8988T (cell line): Measurements from ENCODE around the gene NELFA.

Experiments
- DNase-seq: peaks from one replicate; pipeline ENCODE4 v3.0.0; 2011

NELFA gene

DNA sequence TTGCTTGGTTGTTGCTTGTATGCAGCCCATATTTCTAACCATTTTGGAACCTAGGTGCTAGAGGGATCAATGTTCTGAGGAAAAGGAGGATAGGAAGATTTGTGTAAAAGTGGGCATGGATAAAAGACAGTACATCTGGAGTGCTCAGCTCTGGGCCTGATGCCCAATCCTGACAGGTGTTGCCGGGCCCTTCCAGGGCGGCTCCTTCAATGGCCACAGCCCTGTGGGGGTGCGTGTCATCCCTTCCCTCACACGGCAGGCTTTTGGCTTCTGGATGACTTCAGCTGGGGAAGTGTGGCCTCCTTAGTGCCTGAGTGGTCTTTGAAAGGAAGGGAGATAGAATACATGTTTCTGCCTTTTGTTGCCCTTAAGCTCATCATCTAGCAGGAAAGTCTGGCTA is 47.2 kb downstream of the NELFA start:
- no peak for DNase-seq

DNA sequence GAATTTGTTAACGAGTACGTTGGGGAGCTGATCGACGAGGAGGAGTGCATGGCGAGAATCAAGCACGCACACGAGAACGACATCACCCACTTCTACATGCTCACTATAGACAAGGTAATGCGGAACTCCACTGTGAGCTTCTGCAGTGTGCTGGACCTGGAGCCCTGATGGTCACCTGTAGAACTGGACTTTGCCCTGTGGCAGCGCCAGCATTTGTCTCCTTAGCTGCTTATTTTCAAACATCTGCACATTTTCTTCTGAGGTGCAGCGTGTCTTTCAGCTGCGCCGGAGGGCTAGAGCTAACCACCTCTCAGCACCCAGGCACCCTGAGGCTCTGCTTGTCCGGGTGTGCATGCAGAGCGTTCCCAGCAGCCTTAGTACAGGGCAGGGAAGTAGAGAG is 47.7 kb downstream of the NELFA start:
- no peak for DNase-seq

DNA sequence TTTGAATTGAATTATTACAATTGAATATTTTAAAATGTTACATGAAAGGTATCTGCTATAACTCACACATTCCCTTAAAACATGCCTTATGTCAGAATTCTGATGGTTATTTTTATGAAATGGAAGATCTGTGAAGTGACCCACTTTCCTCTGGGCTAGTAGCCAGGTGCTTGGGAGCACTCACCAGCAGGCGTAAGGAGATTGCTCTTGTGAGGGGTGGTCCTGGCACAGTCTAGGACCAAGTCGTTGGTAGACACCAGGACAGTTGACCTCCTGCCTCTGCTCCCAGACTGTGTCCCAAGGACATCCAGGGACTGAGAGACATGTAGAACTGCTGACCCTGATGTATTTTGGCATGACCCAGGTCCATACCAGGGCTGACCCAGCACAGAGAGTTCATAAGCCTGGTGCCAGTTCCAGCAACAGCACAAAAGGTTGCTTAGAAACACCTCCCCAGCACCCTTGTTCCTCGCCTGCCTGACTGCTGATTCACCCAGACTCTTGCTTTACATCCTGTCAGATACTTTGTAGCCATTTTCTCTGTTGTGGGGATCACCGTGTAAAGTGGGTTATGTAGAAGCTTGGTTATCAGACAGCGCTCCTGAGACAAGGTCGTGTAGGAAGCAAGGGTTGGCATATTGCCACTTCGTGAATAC is 48.5 kb downstream of the NELFA start:
- no peak for DNase-seq

DNA sequence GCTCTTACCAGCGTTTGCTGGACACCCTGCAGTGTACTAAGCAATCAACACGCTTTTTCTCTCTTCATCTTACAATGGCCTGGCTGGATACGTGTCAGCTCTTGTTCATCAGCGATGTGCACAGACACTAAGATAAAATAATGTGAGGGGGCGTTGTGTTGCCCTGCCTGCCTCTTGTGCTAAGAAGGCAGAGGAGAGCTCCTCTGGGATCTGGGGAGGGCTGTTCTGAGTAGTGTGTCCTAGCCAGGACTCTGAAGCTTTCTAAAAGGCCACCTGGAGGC is 49.7 kb downstream of the NELFA start:
- DNase-seq = no peak

DNA sequence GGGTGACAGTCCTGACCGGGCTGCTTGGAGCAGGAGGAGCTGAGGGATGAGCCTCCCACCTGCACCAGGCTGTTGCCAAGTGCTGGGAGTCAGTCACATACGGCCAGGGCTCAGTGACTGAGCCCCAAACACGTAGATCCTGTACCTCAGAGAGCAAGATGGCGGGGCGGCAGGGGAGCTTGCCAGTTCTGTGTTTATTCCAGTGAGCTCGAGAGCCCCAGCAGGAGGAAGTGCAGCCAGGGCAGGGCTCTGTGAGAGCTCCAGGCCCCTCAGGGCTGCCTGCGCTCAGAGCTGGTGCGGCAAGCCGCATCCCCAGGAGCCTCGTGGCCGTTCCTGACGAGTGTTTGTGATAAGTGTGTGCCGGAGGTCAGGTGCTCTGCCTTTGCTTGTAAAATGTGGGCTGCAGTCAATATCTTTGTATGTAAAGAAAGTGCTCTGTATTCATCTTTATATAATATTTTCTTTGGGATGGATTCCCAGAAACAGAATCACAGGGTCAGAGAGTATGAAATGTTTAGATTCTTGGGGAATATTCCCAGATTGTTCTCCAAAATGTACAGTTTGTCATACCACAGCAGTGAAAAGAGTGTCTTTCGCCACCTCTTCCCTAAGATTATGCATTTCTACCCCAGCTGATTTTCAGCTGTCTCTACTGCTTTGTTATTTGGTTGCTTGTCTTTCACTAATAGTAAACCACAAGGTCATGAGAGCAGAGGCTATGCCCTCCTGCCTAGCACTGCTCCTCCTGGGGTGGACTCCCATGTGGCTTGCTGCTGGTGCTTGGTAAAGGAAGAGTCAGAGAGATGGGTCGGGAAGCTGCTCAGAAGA is 50.3 kb downstream of the NELFA start:
- DNase-seq = no peak

DNA sequence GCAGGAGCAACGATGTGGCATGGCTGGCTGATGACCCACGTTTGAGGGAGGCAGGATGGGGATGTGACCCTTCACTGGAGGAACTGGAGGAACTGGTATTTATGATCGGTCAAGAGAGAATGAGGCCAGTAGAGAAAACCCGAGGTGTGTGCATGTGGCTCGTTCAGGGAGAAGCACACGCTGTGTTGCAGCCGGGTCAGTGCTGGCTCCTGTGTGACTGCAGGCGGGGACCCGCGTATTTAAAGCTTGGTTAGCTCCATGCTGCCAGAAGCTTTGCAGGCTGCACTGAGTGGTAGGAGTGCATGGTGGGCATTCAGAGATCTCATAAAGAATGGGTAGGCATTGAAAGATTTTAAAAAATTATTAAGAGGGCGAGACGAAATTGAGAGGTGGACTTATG is 52.1 kb downstream of the NELFA start:
- no peak for DNase-seq

DNA sequence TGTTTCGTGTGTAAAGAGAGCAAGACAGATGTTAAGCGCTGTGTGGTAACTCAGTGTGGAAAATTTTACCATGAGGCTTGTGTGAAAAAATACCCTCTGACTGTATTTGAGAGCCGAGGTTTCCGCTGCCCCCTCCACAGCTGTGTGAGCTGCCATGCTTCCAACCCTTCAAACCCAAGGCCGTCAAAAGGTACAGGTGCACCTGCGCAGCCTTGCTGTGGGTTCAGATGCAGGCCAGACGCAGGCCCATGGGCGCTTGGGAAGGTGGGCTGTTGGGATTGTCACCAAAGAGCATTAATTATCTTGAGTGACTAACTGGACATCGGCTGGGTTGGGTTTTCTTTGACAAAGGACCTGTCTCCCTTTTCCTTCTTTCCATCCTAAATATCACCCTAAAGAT is 55.4 kb downstream of the NELFA start:
- no peak for DNase-seq

DNA sequence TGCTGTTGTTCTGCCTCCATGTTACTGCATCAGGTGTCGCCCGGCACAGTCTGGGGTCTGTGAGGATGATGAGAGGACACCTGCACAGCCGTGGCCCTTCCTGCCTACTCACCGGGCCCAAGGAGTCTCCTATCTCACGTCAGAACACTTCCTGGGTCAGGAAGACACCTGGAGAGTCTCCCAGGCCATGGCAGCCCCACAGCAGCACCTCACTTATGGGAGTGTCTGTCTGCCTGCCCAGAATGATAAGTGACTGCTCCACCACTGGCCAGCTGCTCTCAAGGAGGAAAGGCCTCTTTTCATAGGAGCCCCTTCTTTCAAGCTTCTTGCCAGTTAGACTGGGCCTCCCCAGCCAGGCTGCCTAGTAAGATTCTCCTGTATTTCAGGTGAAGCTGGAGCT is 56.1 kb downstream of the NELFA start:
- DNase-seq = no peak

DNA sequence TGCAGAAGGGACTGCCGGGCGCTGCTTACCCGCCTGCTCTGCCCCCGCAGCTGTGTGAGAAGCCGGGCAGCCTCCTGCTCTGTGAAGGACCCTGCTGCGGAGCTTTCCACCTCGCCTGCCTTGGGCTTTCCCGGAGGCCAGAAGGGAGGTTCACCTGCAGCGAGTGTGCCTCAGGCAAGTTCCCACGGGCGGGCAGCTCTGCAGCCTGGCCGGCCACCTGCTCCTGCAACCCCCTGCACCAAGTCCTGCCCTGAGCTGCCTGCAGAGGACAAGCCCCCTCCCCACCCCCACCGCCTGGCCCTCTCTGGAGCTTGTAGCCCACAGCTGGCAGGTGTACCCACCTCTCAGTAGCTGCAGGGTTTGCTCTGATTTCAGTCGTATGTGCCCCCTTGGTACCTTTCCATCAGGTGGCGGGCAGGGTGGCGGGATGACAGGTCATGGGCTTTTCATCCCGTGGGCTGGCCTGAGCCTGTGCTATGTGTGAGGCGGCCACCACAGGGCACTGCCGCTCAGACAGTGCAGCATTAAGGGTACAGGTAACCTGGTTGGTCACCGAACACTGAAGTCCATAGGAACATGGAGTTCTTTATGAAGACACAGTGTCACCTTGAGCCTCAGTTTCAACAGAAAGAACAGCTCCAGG is 56.6 kb downstream of the NELFA start:
- DNase-seq = no peak

DNA sequence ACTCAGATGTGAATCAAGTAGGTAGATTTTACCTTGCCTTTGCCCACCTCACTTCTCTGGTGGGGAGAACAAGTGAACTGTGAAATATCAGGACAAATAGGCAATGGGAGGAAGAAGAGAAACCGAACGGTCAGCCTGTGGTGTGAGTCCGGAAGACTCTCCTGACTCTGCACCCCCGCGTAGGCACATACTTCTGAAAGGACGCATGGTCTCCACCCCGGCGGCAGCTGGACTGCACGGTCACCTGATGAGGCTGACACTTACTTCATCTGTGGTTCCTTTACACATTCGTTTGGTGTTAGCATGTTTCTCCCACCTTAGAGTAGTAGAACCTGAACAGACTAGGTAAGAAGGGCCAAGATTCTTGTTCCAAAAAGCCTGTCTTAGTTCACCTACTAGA is 58.4 kb downstream of the NELFA start:
- DNase-seq = no peak

DNA sequence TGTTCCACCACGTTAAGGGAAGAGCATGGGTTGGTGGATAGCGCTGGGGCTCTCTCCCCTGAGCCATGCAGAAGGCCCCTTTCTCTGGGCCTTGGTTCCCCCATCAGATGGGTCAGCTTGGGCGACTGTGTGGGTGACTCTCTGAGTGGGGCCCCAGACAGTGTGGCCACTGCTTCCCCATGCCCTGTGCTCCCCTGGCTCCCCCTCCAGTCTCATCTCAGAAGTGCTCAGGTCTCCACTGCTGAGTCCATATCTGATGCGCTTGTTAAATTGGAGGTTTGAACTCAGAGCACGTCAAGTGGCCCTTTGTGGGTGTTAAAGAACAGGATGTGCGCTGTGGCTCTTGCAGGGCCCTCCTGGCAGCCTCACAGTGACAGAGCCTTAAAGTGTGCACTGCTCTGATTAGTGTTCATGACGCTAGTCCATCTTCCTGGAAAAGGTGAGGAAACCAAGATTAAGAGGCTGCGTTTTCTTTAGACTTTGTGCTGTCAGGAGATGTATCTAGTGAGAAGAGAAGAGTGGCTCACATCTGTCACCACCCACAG is 59.8 kb downstream of the NELFA start:
- DNase-seq = no peak

DNA sequence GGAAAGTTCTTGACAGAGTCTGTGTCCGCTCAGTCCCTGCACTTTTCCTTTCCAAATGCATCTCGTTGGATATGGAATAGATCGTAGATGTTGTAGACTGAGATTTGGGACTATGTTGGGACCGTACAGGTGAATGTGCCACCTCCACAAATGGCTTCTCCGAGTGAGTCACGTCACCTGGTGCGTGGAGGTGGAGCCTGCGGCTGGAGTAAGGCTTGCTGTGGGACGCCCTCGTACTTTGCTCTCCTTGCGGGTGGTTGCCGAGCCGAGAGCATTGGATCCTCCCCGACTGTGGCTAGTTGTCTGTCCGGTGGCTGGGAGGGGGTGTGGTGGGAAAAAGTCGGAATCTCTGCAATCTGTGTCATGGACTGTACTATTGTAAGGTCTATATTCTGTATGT is 60.5 kb downstream of the NELFA start:
- DNase-seq = no peak

DNA sequence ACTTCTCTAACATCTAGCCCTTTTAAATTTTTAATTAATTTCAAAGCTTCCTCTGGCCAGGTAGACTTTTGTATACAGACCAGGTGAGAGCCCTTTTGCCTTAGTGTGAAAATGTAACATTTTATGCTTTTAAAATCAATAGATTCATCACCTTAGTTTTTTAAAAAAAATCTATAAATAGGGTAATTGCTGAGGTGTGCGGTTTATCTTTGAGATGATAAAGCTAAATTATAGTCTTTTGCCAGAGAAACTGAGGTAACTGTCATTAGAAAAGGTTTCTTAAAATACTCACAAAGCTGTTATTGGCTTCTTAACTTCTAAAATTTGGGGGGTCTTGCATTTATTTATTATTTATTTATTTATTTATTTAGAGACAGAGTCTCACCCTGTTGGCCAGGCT is 62.9 kb downstream of the NELFA start:
- DNase-seq = no peak

DNA sequence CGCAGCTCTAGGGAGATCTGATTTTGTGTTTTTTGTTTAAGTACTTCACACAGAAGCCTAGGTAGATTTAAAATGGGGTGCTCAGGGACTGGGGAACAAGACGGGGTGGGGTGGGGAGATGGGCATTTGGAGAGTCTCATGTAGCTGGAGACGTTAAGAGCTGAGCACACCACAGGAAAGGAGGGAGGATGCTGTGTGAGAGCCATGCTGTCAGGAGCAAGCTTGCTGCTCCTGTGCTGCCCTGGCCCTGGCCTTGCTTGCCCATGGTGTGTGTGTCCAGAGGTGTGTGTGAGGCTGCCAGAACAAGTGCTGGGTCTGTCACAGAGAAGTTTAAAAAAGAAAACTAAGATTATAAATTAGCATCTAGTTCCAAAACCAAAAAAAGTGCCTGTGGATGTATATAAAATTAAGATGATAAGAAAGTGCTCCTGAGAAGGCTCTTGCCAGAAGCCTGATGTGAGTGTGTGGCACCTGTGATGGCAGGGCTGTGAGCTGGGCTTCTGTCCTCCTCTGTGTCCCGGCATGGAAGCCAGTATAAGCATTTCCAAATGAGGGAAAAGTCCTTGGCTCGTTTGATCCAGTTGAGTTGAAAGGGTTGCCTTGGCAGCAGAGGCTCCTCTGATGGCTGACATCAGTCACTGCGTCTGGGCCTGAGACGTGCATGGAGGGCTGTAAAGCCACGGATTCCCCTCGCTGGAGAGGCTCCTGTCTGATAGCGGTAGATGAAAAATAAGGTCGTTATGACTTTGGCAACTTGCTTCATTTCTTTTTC is 63.5 kb downstream of the NELFA start:
- DNase-seq = no peak

DNA sequence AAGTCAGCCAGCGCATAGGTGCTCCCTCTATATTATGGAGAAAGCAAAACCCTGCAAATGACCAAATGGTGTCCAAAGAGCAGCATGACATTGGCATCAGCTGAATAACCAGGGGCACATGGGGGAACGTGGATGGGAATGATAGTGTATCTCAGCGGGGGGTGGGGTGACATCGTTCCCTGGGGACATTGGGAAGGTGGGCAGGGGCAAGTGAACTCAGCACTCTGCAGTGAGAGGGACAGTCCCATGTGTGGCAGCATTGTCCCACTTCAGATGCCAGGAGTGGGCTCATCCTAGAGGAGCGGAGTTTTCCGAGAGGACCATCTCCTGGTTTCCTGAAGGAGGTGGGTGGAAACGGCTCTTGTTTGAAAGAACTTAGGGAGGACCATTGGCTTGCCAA is 64.8 kb downstream of the NELFA start:
- DNase-seq = no peak

DNA sequence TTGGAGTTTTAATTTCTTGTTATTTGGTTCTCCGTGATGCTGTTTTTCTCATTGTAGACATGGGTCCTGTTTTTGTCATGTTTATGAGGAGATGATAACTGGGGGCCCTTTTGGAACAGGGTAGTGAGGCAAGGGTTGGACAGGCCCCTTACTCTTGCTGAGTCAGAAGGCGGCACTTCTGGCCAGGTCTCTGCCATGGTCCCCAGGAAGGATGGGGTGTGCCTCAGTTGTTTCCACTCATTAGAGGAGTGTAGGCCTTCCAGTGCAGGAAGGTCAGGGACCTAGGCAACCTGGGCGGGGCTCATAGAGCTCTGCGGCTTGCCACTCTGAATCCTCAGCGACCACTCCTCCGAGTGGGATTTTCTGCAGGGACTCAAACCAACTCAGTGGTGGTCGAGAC is 68.2 kb downstream of the NELFA start:
- no peak for DNase-seq

DNA sequence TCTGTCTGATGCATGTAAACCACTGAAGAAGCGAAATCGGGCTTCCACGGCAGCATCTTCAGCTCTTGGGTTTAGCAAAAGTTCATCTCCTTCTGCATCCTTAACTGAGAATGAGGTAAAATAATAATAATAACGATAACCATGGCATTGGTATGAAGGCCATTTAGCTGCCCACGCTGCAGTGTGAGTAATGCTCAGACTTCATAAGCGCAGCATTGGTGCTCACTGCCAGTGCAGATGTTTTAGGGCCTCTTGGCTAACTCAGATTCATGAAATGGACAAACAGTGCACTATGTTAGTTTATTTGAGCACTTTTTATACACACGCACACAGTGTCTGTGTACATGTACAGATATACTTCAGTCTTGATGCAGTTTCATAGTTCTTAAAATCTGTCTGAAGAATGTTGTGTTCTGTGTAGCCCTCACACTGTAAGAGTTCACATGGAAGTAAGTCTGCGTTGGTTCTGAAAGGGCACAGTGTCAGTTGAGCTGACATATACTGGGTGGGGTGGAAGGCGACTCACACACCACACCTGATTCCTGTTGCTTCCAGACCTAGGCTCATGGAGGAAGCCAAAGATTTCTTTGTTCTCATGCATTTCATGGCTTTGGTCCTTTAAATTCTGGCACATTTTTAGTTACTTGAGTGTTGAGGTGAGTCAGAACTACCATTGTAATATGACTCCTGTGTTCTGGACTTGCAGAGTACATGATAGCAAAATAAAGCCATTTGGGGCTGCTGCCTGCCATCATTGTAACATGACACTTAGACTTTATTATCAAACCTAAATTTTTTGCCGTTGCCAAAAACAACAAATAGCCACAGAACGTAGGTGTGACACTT is 68.9 kb downstream of the NELFA start:
- DNase-seq = no peak

DNA sequence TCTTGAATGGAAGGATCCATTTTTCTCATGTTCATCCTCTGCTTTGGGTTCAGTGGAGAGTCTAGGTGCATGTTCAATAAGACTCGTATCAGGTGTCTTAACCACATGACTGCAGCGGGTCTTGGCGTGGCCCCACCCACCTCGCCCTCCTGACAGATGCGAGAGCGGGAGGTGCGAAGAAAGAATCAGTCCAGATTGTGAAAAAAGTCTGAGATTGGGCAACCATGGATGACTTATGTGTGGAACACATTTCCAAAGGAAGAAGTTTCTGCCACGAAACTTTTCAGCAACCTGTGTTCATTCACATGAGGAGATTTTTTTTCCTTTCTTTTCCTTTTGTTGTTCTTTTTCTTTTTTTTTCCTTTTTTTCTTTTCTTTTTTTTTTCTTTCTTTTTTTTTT is 70.7 kb downstream of the NELFA start:
- no peak for DNase-seq

DNA sequence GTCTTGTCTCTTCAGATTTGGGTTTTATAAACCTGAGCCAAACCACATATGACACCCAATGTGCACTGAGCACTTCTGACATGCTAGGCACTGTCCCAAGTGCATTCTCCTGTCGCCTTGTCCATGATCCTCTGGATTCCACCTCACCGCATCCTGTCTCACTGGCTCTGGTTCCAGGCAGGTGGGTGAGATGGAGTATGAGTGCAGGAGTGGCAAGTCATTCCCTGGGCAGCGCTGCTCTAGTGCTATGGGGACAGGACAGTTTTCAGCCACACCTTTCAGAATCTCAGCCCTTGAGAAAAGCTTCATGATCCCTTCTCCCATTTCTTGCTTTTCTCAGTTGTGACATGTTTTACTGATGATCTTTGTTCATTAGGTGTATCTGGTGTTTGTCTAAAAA is 71.2 kb downstream of the NELFA start:
- no peak for DNase-seq

DNA sequence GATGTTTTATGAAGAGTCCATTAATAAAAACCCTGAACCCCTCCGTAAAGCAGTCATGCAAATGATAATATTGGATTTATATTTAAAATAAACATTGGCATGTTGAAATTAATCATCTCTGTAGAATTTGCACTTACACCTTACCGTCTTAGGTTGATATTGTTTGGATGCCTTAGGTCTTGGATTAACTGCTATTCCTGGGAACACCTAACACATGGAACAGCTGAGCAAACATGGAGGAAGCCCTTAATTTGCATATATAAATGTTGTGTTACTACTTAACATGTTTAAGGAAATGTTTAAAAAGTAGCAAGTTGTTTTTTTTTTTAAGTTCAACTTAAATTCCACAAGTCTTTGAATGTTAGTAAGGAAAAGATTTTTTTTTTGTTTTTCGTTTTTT is 75.1 kb downstream of the NELFA start:
- no peak for DNase-seq

DNA sequence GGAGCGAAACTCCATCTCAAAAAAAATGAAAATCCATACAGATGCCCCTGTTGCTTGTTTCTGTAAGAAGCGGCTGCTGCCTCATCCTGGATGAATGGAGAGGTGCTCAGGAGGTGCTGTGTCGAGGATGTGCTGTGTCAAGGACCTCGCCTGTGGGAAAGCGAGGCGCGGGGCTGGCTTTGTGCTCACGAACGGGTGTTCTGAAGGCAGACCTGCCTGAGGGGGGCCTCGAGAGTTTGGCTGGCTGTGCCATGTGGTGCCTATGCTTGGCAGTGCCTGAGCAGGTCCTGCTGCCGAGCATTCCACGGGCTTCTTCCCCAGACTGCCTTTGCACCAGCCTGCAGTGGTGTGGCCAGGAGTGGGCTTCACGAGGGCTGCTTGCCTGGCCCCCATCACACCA is 76.0 kb downstream of the NELFA start:
- no peak for DNase-seq
